DOHH2 (cell line): ENCODE measurements around the gene NUP93.

ENCODE experiments used
- EZH2phosphoT487 ChIP-seq: fragments of 200-600 bp; sonication (generic); IDR thresholded peaks from 2 replicates; pipeline ENCODE4 v1.6.1; 2017; ENCODE audit warnings: borderline replicate concordance, mild to moderate bottlenecking, antibody characterized with exemption, low read length, moderate library complexity, mixed read lengths
- TF ChIP-seq, protein P1 (sequence below): fragments of 200-600 bp; sonication (generic); IDR thresholded peaks from one replicate; pipeline ENCODE4 v1.5.1; 2014; ENCODE audit warnings: antibody characterized with exemption, mild to moderate bottlenecking, low read depth, low read length; ENCODE audit not compliant: poor library complexity, severe bottlenecking

- TF ChIP-seq, protein P1, sequence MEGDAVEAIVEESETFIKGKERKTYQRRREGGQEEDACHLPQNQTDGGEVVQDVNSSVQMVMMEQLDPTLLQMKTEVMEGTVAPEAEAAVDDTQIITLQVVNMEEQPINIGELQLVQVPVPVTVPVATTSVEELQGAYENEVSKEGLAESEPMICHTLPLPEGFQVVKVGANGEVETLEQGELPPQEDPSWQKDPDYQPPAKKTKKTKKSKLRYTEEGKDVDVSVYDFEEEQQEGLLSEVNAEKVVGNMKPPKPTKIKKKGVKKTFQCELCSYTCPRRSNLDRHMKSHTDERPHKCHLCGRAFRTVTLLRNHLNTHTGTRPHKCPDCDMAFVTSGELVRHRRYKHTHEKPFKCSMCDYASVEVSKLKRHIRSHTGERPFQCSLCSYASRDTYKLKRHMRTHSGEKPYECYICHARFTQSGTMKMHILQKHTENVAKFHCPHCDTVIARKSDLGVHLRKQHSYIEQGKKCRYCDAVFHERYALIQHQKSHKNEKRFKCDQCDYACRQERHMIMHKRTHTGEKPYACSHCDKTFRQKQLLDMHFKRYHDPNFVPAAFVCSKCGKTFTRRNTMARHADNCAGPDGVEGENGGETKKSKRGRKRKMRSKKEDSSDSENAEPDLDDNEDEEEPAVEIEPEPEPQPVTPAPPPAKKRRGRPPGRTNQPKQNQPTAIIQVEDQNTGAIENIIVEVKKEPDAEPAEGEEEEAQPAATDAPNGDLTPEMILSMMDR, result no peak
- TF ChIP-seq EZH2phosphoT487, result no peak
Observed at GRCh38 chr16:56852968-56853367, 123.0 kb downstream of the NUP93 start.
